Hepatocyte (in vitro differentiated cells): Measurements from ENCODE around the gene SELENOM. TPM values are rescaled to one million over a fixed set of nuclear protein-coding genes. Genes with fewer than 3 reads are reported as not detected.

ENCODE experiments used
- DNase-seq: peaks from one replicate; pipeline ENCODE4 v3.0.0-alpha.2; 2016; ENCODE audit warnings: low spot score
- H2AFZ ChIP-seq: fragments of 200-600 bp; sonication (generic); 2 replicates; pipeline ENCODE4 v1.6.0; 2016; ENCODE audit warnings: antibody characterized with exemption, mild to moderate bottlenecking
- H3K27ac ChIP-seq: fragments of 200-600 bp; sonication (generic); 2 replicates; pipeline ENCODE4 v1.5.1; 2016; ENCODE audit warnings: mild to moderate bottlenecking
- H3K27me3 ChIP-seq: fragments of 200-600 bp; sonication (generic); 2 replicates; pipeline ENCODE4 v1.6.1; 2016
- H3K36me3 ChIP-seq: fragments of 200-600 bp; sonication (generic); replicated peaks from 2 replicates; pipeline ENCODE4 v1.5.1; 2016; ENCODE audit warnings: low read depth; ENCODE audit not compliant: insufficient read depth
- H3K4me1 ChIP-seq: fragments of 200-600 bp; sonication (generic); 2 replicates; pipeline ENCODE4 v1.5.1; 2016; ENCODE audit warnings: mild to moderate bottlenecking, moderate library complexity; ENCODE audit not compliant: insufficient read depth
- H3K4me2 ChIP-seq: fragments of 200-600 bp; sonication (generic); 2 replicates; pipeline ENCODE4 v1.6.0; 2016
- H3K4me3 ChIP-seq: fragments of 200-600 bp; sonication (generic); 2 replicates; pipeline ENCODE4 v1.5.1; 2016; ENCODE audit warnings: mild to moderate bottlenecking
- H3K79me2 ChIP-seq: fragments of 200-600 bp; sonication (generic); 2 replicates; pipeline ENCODE4 v1.6.0; 2017; ENCODE audit warnings: mild to moderate bottlenecking
- H3K9me2 ChIP-seq: fragments of 200-600 bp; sonication (generic); replicated peaks from 2 replicates; pipeline ENCODE4 v1.6.0; 2017; ENCODE audit warnings: mild to moderate bottlenecking; ENCODE audit not compliant: insufficient read depth
- H3K9me3 ChIP-seq: fragments of 200-600 bp; sonication (generic); 2 replicates; pipeline ENCODE4 v1.5.1; 2016; ENCODE audit warnings: low read depth, mild to moderate bottlenecking
- H4K20me1 ChIP-seq: fragments of 200-600 bp; sonication (generic); 2 replicates; pipeline ENCODE4 v1.6.0; 2016; ENCODE audit warnings: mild to moderate bottlenecking; ENCODE audit not compliant: insufficient read depth, poor library complexity, severe bottlenecking
- EZH2 ChIP-seq: fragments of 200-600 bp; sonication (generic); IDR thresholded peaks from 2 replicates; pipeline ENCODE4 v1.6.1; 2016; ENCODE audit warnings: antibody characterized with exemption, mild to moderate bottlenecking, borderline replicate concordance
- EZH2phosphoT487 ChIP-seq: fragments of 200-600 bp; sonication (generic); IDR thresholded peaks from one replicate; pipeline ENCODE4 v1.6.1; 2018; ENCODE audit warnings: antibody characterized with exemption, mild to moderate bottlenecking, low read depth, moderate library complexity; ENCODE audit not compliant: unreplicated experiment, severe bottlenecking
- WGBS: methylation state at CpG from one replicate; pipeline ENCODE4 v1.1.6; 2016; ENCODE audit warnings: low lambda C conversion rate; ENCODE audit errors: missing lambda C conversion rate; 5-methylcytosine and 5-hydroxymethylcytosine counted together
- polyA plus RNA-seq: library from polyadenylated mRNA; unstranded; fragments of >200 nt; fragmentation: Nextera tagmentation; extraction: Ambion mirVana; gene quantifications from 2 replicates; pipeline ENCODE4 v1.2.1, GENCODE V29; 2016
- total RNA-seq: library from RNA; depleted of rRNA; stranded (reverse); fragments of >200 nt; gene quantifications from 2 replicates; pipeline ENCODE4 v1.2.3, GENCODE V29; 2014
- TF ChIP-seq, protein P1 (sequence below): fragments of 200-600 bp; sonication (generic); IDR thresholded peaks from 2 replicates; pipeline ENCODE4 v1.5.1; 2016; ENCODE audit warnings: antibody characterized with exemption, mild to moderate bottlenecking; ENCODE audit not compliant: poor library complexity

The SELENOM gene
- total and polyA plus RNA-seq, 2 experiments from 2014 or later, result 130 to 240 TPM

GRCh38 chr22:31134688-31135087, 27.3 kb upstream of the SELENOM start:
- no peak overlapping the region for H3K4me2 ChIP-seq
- no peaks in the 10 kb centered on the region for H3K4me1 ChIP-seq
- no peaks in the 10 kb centered on the region for H3K9me2 ChIP-seq
- TF ChIP-seq EZH2phosphoT487 (no peak), EZH2 (no peak)
- TF ChIP-seq, protein P1, sequence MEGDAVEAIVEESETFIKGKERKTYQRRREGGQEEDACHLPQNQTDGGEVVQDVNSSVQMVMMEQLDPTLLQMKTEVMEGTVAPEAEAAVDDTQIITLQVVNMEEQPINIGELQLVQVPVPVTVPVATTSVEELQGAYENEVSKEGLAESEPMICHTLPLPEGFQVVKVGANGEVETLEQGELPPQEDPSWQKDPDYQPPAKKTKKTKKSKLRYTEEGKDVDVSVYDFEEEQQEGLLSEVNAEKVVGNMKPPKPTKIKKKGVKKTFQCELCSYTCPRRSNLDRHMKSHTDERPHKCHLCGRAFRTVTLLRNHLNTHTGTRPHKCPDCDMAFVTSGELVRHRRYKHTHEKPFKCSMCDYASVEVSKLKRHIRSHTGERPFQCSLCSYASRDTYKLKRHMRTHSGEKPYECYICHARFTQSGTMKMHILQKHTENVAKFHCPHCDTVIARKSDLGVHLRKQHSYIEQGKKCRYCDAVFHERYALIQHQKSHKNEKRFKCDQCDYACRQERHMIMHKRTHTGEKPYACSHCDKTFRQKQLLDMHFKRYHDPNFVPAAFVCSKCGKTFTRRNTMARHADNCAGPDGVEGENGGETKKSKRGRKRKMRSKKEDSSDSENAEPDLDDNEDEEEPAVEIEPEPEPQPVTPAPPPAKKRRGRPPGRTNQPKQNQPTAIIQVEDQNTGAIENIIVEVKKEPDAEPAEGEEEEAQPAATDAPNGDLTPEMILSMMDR, result no peak
- no peaks in the 10 kb centered on the region for H4K20me1 ChIP-seq
- no peak overlapping the region for H3K4me3 ChIP-seq
- no peaks in the 10 kb centered on the region for H3K36me3 ChIP-seq
- no peaks in the 10 kb centered on the region for H3K79me2 ChIP-seq
- DNase-seq, result no peak
- 84% methylated on average over 4 of the region's 4 CpGs for WGBS
- no peak overlapping the region for H2AFZ ChIP-seq
- peaks cover 8% of the 10 kb centered on the region for H3K27me3 ChIP-seq
- no peaks in the 10 kb centered on the region for H3K9me3 ChIP-seq
- H3K27ac ChIP-seq, result no peak overlapping the region

- no peak for TF ChIP-seq EZH2phosphoT487
- TF ChIP-seq, protein P1, result no peak
- TF ChIP-seq EZH2, result no peak
- over 99% methylated on average over 16 of the region's 19 CpGs for WGBS
Measured at GRCh38 chr22:31133911-31134310, 26.5 kb upstream of the SELENOM start.

DNA sequence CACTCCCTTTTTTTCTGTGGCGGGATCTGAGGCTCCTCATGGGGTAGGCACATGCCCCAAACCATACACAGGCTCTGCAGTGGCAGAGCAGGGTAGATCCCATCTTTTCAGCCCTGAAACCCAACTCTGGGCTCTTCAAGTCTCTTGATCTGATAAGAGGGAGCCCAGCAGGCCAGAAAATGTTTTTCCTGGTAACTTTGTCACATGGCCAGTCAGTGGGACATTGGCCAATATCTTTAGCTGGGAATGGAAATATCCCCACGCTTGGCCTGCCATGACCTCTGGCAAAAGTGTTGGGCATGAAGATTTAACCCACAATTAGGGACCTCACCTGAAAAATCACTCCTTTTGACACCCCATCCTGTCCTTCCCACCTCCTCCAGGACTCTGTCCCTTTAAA, 23.5 kb upstream of the SELENOM start:
- Histone ChIP-seq H3K27ac (no peak overlapping the region), H3K79me2 (no peaks in the 10 kb centered on the region), H3K4me1 (no peaks in the 10 kb centered on the region), H2AFZ (no peak overlapping the region), H3K27me3 (no peaks in the 10 kb centered on the region), H3K9me2 (no peaks in the 10 kb centered on the region), H3K9me3 (no peaks in the 10 kb centered on the region), H3K36me3 (no peaks in the 10 kb centered on the region), H3K4me3 (no peak overlapping the region), H4K20me1 (no peaks in the 10 kb centered on the region), H3K4me2 (no peak overlapping the region)
- WGBS, result 100% methylated on average over 2 of the region's 2 CpGs
- no peak for DNase-seq
- TF ChIP-seq EZH2 (no peak), EZH2phosphoT487 (no peak)
- TF ChIP-seq, protein P1, result no peak

More at GRCh38 chr22:31133911-31134310, 26.5 kb upstream of the SELENOM start:
- Histone ChIP-seq H3K27me3 (peaks cover 2% of the 10 kb centered on the region), H3K27ac (no peak overlapping the region), H2AFZ (no peak overlapping the region), H3K9me3 (no peaks in the 10 kb centered on the region), H3K4me1 (no peaks in the 10 kb centered on the region), H3K4me3 (no peak overlapping the region), H3K79me2 (no peaks in the 10 kb centered on the region), H3K4me2 (no peak overlapping the region), H3K36me3 (no peaks in the 10 kb centered on the region), H3K9me2 (no peaks in the 10 kb centered on the region), H4K20me1 (no peaks in the 10 kb centered on the region)
- DNase-seq, result no peak

DNA sequence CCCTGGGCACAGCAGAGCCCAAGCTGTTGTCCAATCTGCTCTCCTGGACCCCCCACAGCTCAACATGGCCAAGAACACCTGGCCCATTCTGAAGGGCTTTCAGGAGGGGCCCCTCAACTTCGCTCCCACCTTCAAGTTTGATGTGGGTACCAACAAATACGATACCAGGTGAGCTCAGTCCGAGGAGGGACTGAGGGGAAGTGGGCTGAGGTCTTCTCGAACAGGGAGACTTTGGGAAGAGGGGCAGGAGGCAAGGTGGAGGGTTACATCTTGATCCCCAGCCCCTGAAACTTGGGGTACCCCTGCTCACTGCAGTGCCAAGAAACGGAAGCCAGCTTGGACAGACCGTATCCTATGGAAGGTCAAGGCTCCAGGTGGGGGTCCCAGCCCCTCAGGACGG, 20.8 kb upstream of the SELENOM start:
- no peak overlapping the region for H3K4me3 ChIP-seq
- no peak overlapping the region for H2AFZ ChIP-seq
- H3K9me3 ChIP-seq, result no peaks in the 10 kb centered on the region
- H3K4me1 ChIP-seq, result peaks cover 2% of the 10 kb centered on the region
- no peaks in the 10 kb centered on the region for H3K27me3 ChIP-seq
- H4K20me1 ChIP-seq, result no peaks in the 10 kb centered on the region
- H3K36me3 ChIP-seq, result no peaks in the 10 kb centered on the region
- no peak for TF ChIP-seq EZH2phosphoT487
- no peak for TF ChIP-seq EZH2
- TF ChIP-seq, protein P1, result no peak
- no peak for DNase-seq
- H3K4me2 ChIP-seq, result no peak overlapping the region
- H3K27ac ChIP-seq, result no peak overlapping the region
- no peaks in the 10 kb centered on the region for H3K9me2 ChIP-seq
- no peaks in the 10 kb centered on the region for H3K79me2 ChIP-seq
- 94% methylated on average over 7 of the region's 7 CpGs for WGBS
